Breast epithelium (tissue), 4 donors: ENCODE measurements around the gene PAQR4. TPM values are rescaled to one million over a fixed set of nuclear protein-coding genes. Genes with fewer than 3 reads are reported as not detected.

ENCODE experiments used
- DNase-seq, 2 donors: peaks; one replicate each; pipeline ENCODE4 v3.0.0-alpha.2; 2019; ENCODE audit warnings: low spot score in 2 of 2
- H3K27ac ChIP-seq, 2 donors: fragments of 200-600 bp; sonication (generic) in 1 of 2; one replicate each; pipeline ENCODE4 v1.5.1; 2016 to 2019; ENCODE audit warnings: mild to moderate bottlenecking in 1 of 2
- H3K27me3 ChIP-seq, 2 donors: fragments of 200-600 bp; sonication (generic) in 1 of 2; one replicate each; pipeline versions ENCODE4 v1.5.1 to v1.6.0; 2017 to 2019; ENCODE audit warnings: control low read depth in 1 of 2, mild to moderate bottlenecking in 1 of 2
- H3K36me3 ChIP-seq: fragments of 200-600 bp; one replicate; pipeline ENCODE4 v1.5.1; 2019
- H3K4me1 ChIP-seq, 2 donors: fragments of 200-600 bp; sonication (generic); one replicate each; pipeline ENCODE4 v1.5.1; 2016 to 2019; ENCODE audit warnings: control low read depth in 1 of 2
- H3K4me3 ChIP-seq, 3 donors: fragments of 200-600 bp; sonication (generic); 1 replicate in 2 of 3; 2 replicates in 1 of 3; pipeline ENCODE4 v1.5.1; 2016 to 2019; ENCODE audit warnings: mild to moderate bottlenecking in 3 of 3, moderate library complexity in 2 of 3
- H3K9me3 ChIP-seq, 2 donors: fragments of 200-600 bp; sonication (generic) in 1 of 2; one replicate each; pipeline ENCODE4 v1.5.1; 2016 to 2019; ENCODE audit warnings: control low read depth in 1 of 2
- CTCF ChIP-seq, 3 donors: fragments of 450-650 bp; IDR thresholded peaks; one replicate each; pipeline ENCODE4 v1.5.1; 2016 to 2017; ENCODE audit warnings: antibody characterized with exemption in 3 of 3, mild to moderate bottlenecking in 3 of 3, moderate library complexity in 3 of 3
- POLR2A ChIP-seq: fragments of 450-650 bp; IDR thresholded peaks from one replicate; pipeline ENCODE4 v1.6.1; 2016; ENCODE audit warnings: antibody characterized with exemption, mild to moderate bottlenecking, moderate library complexity
- POLR2AphosphoS5 ChIP-seq, 3 donors: sonication (generic); formaldehyde crosslinking; IDR thresholded peaks; one replicate each; pipeline ENCODE4 v1.6.1; 2017; ENCODE audit warnings: antibody characterized with exemption in 3 of 3
- intact Hi-C: fragments of 100-400 bp; cut with DNase I; formaldehyde crosslinking; loops from one replicate; pipeline ENCODE4 v1.15.1; 2023; ENCODE audit warnings: low total_unique reads
- total RNA-seq, 3 donors: library from RNA; depleted of rRNA; stranded (reverse); fragments of >200 nt; gene quantifications; one replicate each; pipeline ENCODE4 v1.1.0, GENCODE V29; 2016

Gene PAQR4
- total RNA-seq, 3 donors from 2014 or later: 2.0 to 4.0 (median 3.7) TPM

DNA sequence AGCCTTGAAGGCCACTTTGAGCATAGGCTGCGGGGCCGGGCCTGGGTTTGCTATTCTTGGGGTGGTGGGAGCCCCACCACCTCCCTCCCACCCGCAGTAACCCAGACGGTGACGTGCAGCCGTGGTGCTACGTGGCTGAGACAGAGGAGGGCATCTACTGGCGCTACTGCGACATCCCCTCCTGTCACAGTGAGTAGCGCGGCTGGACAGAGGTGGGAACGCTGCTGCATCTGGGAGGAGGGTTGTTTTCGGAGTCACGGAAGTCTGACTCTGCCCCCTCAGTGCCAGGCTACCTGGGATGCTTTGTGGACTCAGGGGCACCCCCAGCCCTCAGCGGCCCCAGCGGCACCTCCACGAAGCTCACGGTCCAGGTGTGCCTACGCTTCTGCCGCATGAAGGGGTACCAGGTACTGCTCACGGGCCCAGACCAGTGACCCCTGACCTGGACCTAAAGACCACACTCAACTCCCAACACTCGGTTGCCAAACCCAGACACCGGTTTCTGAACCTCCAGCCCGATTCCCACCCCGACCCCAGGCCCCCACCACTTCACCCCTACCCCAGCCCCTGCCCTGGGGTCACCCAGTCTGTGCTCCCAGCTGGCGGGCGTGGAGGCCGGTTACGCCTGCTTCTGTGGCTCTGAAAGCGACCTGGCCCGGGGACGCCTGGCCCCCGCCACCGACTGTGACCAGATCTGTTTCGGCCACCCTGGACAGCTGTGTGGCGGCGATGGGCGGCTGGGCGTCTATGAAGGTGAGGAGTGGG lies 2.9 kb upstream of the PAQR4 start:
- Histone ChIP-seq H3K9me3 (no peaks in the 10 kb centered on the region), H3K4me3 (peak overlapping the region in 2 of 3 donors; percentile 33 to 56), H3K4me1 (peaks cover 18 to 28% of the 10 kb centered on the region in 2 donors), H3K36me3 (no peaks in the 10 kb centered on the region), H3K27me3 (peaks cover 29 to 64% of the 10 kb centered on the region in 2 donors), H3K27ac (no peak overlapping the region)
- no peak for DNase-seq
- TF ChIP-seq CTCF (IDR thresholded peaks at IDR 0.05): no peak
- no peak for TF ChIP-seq POLR2A
- TF ChIP-seq POLR2AphosphoS5 (IDR thresholded peaks at IDR 0.05): no peak
- intact Hi-C loops: no loop called here

- no peaks in the 10 kb centered on the region for H3K9me3 ChIP-seq
- intact Hi-C loops: no loop called here
- DNase-seq: no peak
- TF ChIP-seq CTCF (IDR thresholded peaks at IDR 0.05) (no peak), POLR2A (no peak), POLR2AphosphoS5 (IDR thresholded peaks at IDR 0.05) (no peak)
- H3K4me1 ChIP-seq: peaks cover 18 to 28% of the 10 kb centered on the region in 2 donors
- H3K27ac ChIP-seq: no peak overlapping the region
- no peaks in the 10 kb centered on the region for H3K36me3 ChIP-seq
- peaks cover 29 to 63% of the 10 kb centered on the region in 2 donors for H3K27me3 ChIP-seq
- H3K4me3 ChIP-seq: peak overlapping the region in 2 of 3 donors; percentile 33 to 56
Observed at GRCh38 chr16:2966808-2967191, 2.3 kb upstream of the PAQR4 start.

DNA sequence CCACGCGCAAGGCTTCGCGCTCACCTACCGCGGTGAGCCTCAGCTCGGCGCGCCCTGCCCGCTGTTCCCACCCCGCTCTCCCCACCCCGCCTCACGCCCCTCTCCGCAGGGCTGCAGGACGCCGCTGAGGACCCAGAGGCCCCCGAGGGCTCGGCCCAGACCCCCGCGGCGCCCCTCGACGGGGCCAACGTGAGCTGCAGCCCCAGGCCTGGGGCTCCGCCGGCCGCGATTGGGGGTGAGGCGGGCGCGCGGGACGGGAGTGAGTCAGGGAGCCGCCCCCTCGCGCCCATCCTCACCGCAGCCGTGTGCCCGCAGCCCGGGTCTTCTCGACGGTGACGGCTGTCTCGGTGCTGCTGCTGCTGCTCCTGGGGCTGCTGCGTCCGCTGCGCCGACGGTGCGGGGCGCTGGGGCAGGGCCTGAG lies 1.9 kb upstream of the PAQR4 start:
- TF ChIP-seq POLR2AphosphoS5 (IDR thresholded peaks at IDR 0.05) (no peak), POLR2A (no peak), CTCF (IDR thresholded peaks at IDR 0.05) (no peak)
- peaks cover 18 to 28% of the 10 kb centered on the region in 2 donors for H3K4me1 ChIP-seq
- H3K36me3 ChIP-seq: no peaks in the 10 kb centered on the region
- peaks cover 29 to 59% of the 10 kb centered on the region in 2 donors for H3K27me3 ChIP-seq
- H3K27ac ChIP-seq: no peak overlapping the region
- intact Hi-C loops: no loop called here
- H3K4me3 ChIP-seq: peak overlapping the region in 2 of 3 donors; percentile 33 to 56
- H3K9me3 ChIP-seq: no peaks in the 10 kb centered on the region
- DNase-seq: no peak

DNA sequence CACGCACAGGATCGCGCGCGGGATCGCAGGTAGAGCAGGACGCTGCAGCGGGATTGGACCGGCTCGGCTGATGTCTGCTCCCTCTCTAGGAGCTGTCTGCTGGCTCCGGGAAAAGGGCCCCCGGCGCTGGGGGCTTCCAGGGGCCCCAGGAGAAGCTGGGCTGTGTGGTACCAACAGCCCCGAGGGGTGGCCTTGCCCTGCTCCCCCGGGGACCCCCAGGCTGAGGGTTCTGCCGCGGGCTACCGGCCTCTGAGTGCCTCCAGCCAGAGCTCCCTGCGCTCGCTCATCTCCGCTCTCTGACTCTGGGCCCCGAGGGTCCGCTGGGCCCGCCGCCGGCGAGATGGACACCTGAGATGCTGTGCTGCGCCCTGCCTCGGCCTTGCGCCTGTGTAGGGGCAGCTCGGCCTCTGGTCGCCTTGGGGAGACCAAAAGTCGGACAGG lies 1.4 kb upstream of the PAQR4 start:
- Histone ChIP-seq H3K9me3 (no peaks in the 10 kb centered on the region), H3K27me3 (peaks cover 29 to 54% of the 10 kb centered on the region in 2 donors), H3K27ac (no peak overlapping the region), H3K36me3 (no peaks in the 10 kb centered on the region), H3K4me3 (no peak overlapping the region), H3K4me1 (peaks cover 18 to 28% of the 10 kb centered on the region in 2 donors)
- TF ChIP-seq POLR2A (no peak), POLR2AphosphoS5 (IDR thresholded peaks at IDR 0.05) (no peak), CTCF (IDR thresholded peaks at IDR 0.05) (no peak)
- no peak for DNase-seq
- intact Hi-C loops: no loop called here

- Histone ChIP-seq H3K4me3 (peak overlapping the region; percentile 64 to 86 (median 73)), H3K9me3 (no peaks in the 10 kb centered on the region), H3K36me3 (no peaks in the 10 kb centered on the region), H3K27me3 (peaks cover 25 to 47% of the 10 kb centered on the region in 2 donors), H3K4me1 (peaks cover 18 to 26% of the 10 kb centered on the region in 2 donors), H3K27ac (no peak overlapping the region)
- no peak for DNase-seq
- intact Hi-C loops: no loop called here
- TF ChIP-seq POLR2AphosphoS5 (IDR thresholded peaks at IDR 0.05): no peak
- TF ChIP-seq POLR2A: no peak
Observed at GRCh38 chr16:2968368-2968737, 795 bp upstream of the PAQR4 start.
